IMR-90 (cell line): ENCODE data around the gene NR1H4.

ENCODE experiments used
- BHLHE40 ChIP-seq: fragments of 150-350 bp; IDR thresholded peaks from 2 replicates; pipeline ENCODE4 v1.6.1; 2016; ENCODE audit warnings: mild to moderate bottlenecking, low read depth, low read length
- CEBPB ChIP-seq: IDR thresholded peaks from 2 replicates; pipeline ENCODE4 v1.6.1; 2012; ENCODE audit warnings: low read depth, low read length, improper control_type of control experiment
- CHD1 ChIP-seq: IDR thresholded peaks from 2 replicates; pipeline ENCODE4 v1.6.1; 2012; ENCODE audit warnings: low read depth, low read length, improper control_type of control experiment
- MAFK ChIP-seq: IDR thresholded peaks from 2 replicates; pipeline ENCODE4 v1.6.1; 2012; ENCODE audit warnings: low read depth, low read length, improper control_type of control experiment
- MAZ ChIP-seq: IDR thresholded peaks from 2 replicates; pipeline ENCODE4 v1.6.1; 2012; ENCODE audit warnings: low read depth, mild to moderate bottlenecking, low read length, improper control_type of control experiment, moderate library complexity, borderline replicate concordance
- MXI1 ChIP-seq: IDR thresholded peaks from 2 replicates; pipeline ENCODE4 v1.6.1; 2012; ENCODE audit warnings: low read depth, mild to moderate bottlenecking, low read length, moderate library complexity, borderline replicate concordance
- POLR2A ChIP-seq: IDR thresholded peaks from 2 replicates; pipeline ENCODE4 v1.6.1; 2012; ENCODE audit warnings: mild to moderate bottlenecking, low read depth, low read length
- RAD21 ChIP-seq: IDR thresholded peaks from 2 replicates; pipeline ENCODE4 v1.6.1; 2012; ENCODE audit warnings: low read length, improper control_type of control experiment
- RCOR1 ChIP-seq: IDR thresholded peaks from 2 replicates; pipeline ENCODE4 v1.6.1; 2012; ENCODE audit warnings: mild to moderate bottlenecking, low read length, improper control_type of control experiment; ENCODE audit not compliant: insufficient replicate concordance
- RFX5 ChIP-seq: IDR thresholded peaks from 2 replicates; pipeline ENCODE4 v1.8.0; 2012; ENCODE audit warnings: low read depth, mild to moderate bottlenecking, low read length, moderate library complexity
- SMC3 ChIP-seq: fragments of 150-350 bp; IDR thresholded peaks from 2 replicates; pipeline ENCODE4 v1.6.1; 2016; ENCODE audit warnings: low read depth, mild to moderate bottlenecking, antibody characterized with exemption, low read length, moderate library complexity
- TF ChIP-seq, protein P1 (sequence below): conservative IDR thresholded peaks from 2 replicates; pipeline ENCODE4 v1.5.1; 2012; ENCODE audit warnings: mild to moderate bottlenecking, low read depth, low read length, improper control_type of control experiment
- TF ChIP-seq, protein P2 (sequence below): fragments of 150-350 bp; IDR thresholded peaks from 2 replicates; pipeline ENCODE4 v1.6.1; 2016; ENCODE audit warnings: low read depth, mild to moderate bottlenecking, low read length, moderate library complexity, borderline replicate concordance
- TF ChIP-seq, protein P3 (sequence below): fragments of 150-350 bp; IDR thresholded peaks from 2 replicates; pipeline ENCODE4 v1.6.1; 2017; ENCODE audit warnings: mild to moderate bottlenecking, antibody characterized with exemption, low read length, low read depth

DNA sequence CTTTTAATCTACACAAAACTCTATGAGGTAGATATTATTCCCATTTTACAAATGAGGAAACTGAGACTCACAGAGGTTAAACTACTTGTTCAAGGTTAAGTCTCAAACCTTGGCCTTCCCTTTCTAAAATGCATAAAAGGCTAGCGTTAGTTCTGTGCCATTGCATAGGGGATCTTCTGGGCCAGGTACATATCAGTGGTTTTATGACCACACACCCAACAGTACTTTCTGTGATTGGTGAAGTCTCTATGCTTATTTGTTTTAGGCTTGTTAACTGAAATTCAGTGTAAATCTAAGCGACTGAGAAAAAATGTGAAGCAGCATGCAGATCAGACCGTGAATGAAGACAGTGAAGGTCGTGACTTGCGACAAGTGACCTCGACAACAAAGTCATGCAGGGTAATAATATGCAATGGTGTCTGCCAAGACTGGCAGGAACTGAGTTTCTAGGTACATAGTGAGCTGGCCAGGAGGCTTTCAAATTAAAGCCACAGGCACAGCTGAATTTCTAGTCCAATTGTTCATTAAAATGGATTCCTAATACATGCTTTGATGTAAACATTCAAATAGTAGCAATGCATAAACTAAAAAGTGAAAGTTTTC lies 61.1 kb downstream of the NR1H4 start:
- TF ChIP-seq POLR2A (no peak), MAFK (no peak), SMC3 (no peak), RCOR1 (no peak), CHD1 (no peak), RFX5 (no peak), BHLHE40 (no peak), MAZ (no peak), CEBPB (no peak), RAD21 (no peak), MXI1 (no peak)
- TF ChIP-seq, protein P1, sequence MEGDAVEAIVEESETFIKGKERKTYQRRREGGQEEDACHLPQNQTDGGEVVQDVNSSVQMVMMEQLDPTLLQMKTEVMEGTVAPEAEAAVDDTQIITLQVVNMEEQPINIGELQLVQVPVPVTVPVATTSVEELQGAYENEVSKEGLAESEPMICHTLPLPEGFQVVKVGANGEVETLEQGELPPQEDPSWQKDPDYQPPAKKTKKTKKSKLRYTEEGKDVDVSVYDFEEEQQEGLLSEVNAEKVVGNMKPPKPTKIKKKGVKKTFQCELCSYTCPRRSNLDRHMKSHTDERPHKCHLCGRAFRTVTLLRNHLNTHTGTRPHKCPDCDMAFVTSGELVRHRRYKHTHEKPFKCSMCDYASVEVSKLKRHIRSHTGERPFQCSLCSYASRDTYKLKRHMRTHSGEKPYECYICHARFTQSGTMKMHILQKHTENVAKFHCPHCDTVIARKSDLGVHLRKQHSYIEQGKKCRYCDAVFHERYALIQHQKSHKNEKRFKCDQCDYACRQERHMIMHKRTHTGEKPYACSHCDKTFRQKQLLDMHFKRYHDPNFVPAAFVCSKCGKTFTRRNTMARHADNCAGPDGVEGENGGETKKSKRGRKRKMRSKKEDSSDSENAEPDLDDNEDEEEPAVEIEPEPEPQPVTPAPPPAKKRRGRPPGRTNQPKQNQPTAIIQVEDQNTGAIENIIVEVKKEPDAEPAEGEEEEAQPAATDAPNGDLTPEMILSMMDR = no peak
- TF ChIP-seq, protein P2, sequence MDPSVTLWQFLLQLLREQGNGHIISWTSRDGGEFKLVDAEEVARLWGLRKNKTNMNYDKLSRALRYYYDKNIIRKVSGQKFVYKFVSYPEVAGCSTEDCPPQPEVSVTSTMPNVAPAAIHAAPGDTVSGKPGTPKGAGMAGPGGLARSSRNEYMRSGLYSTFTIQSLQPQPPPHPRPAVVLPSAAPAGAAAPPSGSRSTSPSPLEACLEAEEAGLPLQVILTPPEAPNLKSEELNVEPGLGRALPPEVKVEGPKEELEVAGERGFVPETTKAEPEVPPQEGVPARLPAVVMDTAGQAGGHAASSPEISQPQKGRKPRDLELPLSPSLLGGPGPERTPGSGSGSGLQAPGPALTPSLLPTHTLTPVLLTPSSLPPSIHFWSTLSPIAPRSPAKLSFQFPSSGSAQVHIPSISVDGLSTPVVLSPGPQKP = no peak
- TF ChIP-seq, protein P3, sequence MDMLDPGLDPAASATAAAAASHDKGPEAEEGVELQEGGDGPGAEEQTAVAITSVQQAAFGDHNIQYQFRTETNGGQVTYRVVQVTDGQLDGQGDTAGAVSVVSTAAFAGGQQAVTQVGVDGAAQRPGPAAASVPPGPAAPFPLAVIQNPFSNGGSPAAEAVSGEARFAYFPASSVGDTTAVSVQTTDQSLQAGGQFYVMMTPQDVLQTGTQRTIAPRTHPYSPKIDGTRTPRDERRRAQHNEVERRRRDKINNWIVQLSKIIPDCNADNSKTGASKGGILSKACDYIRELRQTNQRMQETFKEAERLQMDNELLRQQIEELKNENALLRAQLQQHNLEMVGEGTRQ = no peak
